Esophagus squamous epithelium (tissue), 5 donors: Measurements from ENCODE around the gene CREB3L1. TPM values are rescaled to one million over a fixed set of nuclear protein-coding genes. Genes with fewer than 3 reads are reported as not detected.

ENCODE experiments used
- DNase-seq: peaks from one replicate; lab custom pipeline; 2025; lab: John Stamatoyannopoulos, UW
- H3K27ac ChIP-seq, 4 donors: fragments of 200-600 bp; sonication (generic); one replicate each; pipeline ENCODE4 v1.5.1; 2016 to 2019; ENCODE audit warnings: mild to moderate bottlenecking in 1 of 4
- H3K27me3 ChIP-seq, 4 donors: fragments of 200-600 bp; sonication (generic); 1 replicate in 3 of 4; 2 replicates in 1 of 4; pipeline versions ENCODE4 v1.5.1 to v1.6.0; 2017 to 2021; ENCODE audit warnings: antibody characterized with exemption in 1 of 4
- H3K36me3 ChIP-seq, 3 donors: fragments of 200-600 bp; sonication (generic); one replicate each; pipeline ENCODE4 v1.5.1; 2016 to 2019
- H3K4me1 ChIP-seq, 3 donors: fragments of 200-600 bp; sonication (generic); one replicate each; pipeline ENCODE4 v1.5.1; 2017 to 2019
- H3K4me3 ChIP-seq, 4 donors: fragments of 200-600 bp; sonication (generic); 1 replicate in 3 of 4; 2 replicates in 1 of 4; pipeline ENCODE4 v1.5.1; 2016 to 2019; ENCODE audit warnings: mild to moderate bottlenecking in 2 of 4, moderate library complexity in 1 of 4
- H3K9me3 ChIP-seq, 3 donors: fragments of 200-600 bp; sonication (generic); one replicate each; pipeline ENCODE4 v1.5.1; 2016 to 2019
- POLR2A ChIP-seq, 4 donors: fragments of 450-650 bp; IDR thresholded peaks; one replicate each; pipeline ENCODE4 v1.6.1; 2017; ENCODE audit warnings: antibody characterized with exemption in 4 of 4, mild to moderate bottlenecking in 4 of 4, moderate library complexity in 3 of 4
- WGBS, 2 donors: methylation state at CpG; one replicate each; pipeline ENCODE4 v1.1.5; 2018; 5-methylcytosine and 5-hydroxymethylcytosine counted together
- intact Hi-C: fragments of 100-400 bp; cut with DNase I; formaldehyde crosslinking; loops from one replicate; pipeline ENCODE4 v1.15.0; 2022
- total RNA-seq, 4 donors: library from RNA; depleted of rRNA; stranded (reverse); fragments of >200 nt; gene quantifications; one replicate each; pipeline ENCODE4 v1.1.0, GENCODE V29; 2016
- TF ChIP-seq, protein P1 (sequence below), 6 experiments: fragments of 450-650 bp in 4 of 6; fragments of 200-600 bp in 2 of 6; sonication (generic) in 2 of 6; IDR thresholded peaks; one replicate each; pipeline ENCODE4 v1.5.1; 2016 to 2019; ENCODE audit warnings: antibody characterized with exemption in 6 of 6, mild to moderate bottlenecking in 4 of 6, moderate library complexity in 4 of 6
- donor health status: DM: yes; HTN: yes; CAD: no.

Gene CREB3L1
- total RNA-seq, 4 donors from 2014 or later, result 0.13 to 2.1 (median 0.63) TPM

DNA sequence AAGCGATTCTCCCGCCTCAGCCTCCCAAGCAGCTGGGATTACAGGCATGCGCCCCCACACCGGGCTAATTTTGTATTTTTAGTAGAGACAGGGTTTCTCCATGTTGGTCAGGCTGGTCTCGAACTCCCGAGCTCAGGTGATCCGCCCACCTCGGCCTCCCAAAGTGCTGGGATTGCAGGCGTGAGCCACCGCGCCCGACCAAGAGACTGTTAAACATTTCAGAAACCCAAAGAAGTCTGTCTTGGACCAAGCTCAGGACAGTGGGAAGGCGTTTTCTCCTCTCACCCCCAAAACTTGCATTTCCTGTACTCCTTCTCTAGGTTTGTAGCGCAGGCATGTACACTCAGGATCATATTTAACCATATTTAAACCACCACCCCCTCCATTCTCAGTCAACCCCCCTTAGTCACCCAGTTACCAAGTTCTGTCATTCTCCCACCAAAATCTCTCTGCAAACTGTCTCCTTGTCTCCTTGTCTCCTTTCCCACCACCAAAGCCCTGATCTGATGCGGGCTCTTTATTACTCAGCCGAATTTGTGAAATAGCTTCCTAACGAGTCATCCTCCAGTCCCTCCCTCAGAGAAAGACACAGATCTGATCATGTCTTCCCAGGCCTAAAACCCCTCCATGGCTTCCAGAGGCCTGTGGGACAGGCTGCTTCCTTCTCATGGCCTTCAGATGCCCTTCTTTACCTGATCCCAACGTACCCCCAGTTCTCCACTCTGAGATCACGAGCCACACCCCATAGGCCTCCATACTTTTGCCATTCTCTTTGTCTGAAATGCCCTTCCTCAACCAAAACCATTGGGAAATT is 29.0 kb upstream of the CREB3L1 start:
- Histone ChIP-seq H3K4me3 (no peak overlapping the region), H3K27me3 (no peaks in the 10 kb centered on the region), H3K4me1 (peaks cover 0 to 10% (median 4%) of the 10 kb centered on the region in 3 donors), H3K9me3 (no peaks in the 10 kb centered on the region), H3K36me3 (no peaks in the 10 kb centered on the region), H3K27ac (no peak overlapping the region)
- TF ChIP-seq, protein P1, sequence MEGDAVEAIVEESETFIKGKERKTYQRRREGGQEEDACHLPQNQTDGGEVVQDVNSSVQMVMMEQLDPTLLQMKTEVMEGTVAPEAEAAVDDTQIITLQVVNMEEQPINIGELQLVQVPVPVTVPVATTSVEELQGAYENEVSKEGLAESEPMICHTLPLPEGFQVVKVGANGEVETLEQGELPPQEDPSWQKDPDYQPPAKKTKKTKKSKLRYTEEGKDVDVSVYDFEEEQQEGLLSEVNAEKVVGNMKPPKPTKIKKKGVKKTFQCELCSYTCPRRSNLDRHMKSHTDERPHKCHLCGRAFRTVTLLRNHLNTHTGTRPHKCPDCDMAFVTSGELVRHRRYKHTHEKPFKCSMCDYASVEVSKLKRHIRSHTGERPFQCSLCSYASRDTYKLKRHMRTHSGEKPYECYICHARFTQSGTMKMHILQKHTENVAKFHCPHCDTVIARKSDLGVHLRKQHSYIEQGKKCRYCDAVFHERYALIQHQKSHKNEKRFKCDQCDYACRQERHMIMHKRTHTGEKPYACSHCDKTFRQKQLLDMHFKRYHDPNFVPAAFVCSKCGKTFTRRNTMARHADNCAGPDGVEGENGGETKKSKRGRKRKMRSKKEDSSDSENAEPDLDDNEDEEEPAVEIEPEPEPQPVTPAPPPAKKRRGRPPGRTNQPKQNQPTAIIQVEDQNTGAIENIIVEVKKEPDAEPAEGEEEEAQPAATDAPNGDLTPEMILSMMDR (IDR thresholded peaks at IDR 0.05), result no peak
- TF ChIP-seq POLR2A (IDR thresholded peaks at IDR 0.05), result no peak
- intact Hi-C loops, result no loop called here
- 64 to 72% methylated on average over 12 to 17 of the region's 19 CpGs for WGBS, 2 donors
- no peak for DNase-seq

DNA sequence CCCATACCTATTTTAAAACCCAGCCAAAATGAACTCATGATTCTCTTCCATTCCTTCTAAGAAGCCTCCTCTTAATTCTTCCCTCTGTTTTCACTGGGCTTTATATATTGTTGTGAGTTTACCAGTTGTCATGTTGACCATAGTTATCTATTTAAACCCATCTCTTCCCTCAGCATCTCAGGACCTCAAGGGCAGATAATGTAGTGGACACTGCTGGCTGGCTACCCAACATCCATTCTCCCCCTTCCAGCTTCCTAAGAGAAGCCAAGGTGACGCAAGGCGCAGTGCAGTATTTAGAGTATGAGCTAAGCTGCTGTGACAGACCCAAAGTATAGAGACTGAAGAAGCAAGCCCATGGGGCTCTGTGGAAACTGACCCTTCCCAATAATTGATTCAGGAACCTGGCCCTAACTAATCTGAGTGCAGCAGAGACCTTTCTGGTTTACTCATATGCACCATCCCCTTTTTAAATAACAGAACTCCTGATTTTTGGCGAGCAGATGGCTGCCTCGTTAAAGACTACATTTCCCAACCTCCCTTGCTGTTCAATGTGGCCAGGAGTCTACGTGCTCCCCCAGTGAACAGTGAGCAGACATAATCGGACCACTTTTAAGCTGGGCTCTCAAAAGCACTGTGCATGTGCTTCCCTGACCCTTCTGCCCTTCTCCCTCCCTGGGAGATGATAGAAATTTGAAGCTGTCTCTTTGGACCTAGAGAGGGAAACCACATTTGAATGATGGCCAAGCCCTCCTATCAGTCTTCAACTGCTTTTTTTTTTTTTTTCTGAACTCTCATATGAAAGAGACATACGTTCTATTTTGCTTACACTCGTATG is 28.1 kb upstream of the CREB3L1 start:
- Histone ChIP-seq H3K4me1 (peaks cover 0 to 5% (median 0%) of the 10 kb centered on the region in 3 donors), H3K4me3 (no peak overlapping the region), H3K9me3 (no peaks in the 10 kb centered on the region), H3K27ac (no peak overlapping the region), H3K27me3 (no peaks in the 10 kb centered on the region), H3K36me3 (no peaks in the 10 kb centered on the region)
- WGBS, 2 donors, result 77 to 78% methylated on average over 8 of the region's 8 CpGs
- intact Hi-C loops, result no loop called here
- TF ChIP-seq, protein P1 (IDR thresholded peaks at IDR 0.05), result no peak
- no peak for TF ChIP-seq POLR2A (IDR thresholded peaks at IDR 0.05)
- DNase-seq, result no peak

DNA sequence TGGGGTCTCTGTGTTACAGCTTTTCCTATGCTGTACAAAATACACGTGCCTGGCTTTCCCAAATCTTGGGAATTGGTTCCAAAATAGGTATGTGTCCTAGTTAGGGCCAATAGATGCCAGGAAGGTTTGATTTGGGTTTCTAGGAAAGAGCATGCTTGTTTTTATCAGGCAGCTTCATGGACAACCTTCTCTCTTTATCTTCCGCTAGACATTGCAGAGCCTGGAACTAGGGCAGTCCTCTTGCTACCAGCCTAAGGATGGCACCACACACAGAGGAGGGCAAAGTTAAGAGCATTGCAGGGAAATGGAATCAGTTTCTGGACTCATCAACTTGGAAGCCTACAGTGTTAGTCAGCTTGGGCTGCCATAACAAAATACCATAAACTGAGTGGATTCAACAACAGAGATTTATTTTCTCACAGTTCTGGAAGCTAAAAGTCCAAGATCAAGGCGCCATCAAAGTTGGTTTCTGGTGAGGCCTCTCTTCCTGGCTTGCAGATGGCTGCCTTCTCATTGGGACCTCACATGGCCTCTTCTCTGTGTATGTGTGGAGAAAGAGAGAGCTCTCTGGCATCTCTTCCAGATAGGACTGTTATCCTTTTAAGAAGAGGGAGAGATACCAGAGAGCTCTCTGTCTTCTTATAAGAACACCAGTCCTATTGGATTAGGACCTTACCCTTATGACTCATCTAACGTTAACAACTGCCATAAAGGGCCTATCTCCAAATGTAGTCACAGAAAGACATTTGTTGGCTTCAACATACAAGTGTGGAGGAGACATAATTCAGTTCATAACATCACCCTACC is 27.3 kb upstream of the CREB3L1 start:
- H3K27ac ChIP-seq, result no peak overlapping the region

DNA sequence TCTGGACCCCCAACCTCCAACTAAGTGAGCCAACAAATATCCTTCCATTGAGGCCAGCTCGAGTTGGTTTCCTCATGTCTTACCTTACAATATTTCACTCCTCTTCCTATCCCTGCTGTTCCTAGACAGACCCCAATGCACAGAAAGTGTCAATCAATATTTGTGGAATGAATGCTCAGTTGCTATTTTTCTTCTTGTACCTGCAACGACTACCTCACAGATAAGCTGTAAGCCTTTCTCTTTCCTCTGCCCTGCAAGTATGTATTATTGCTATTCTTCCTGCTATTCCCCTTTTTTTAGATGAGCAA is 26.8 kb upstream of the CREB3L1 start:
- WGBS, 2 donors, result 79 to 83% methylated on average over 2 of the region's 2 CpGs
- no peaks in the 10 kb centered on the region for H3K9me3 ChIP-seq
- H3K36me3 ChIP-seq, result no peaks in the 10 kb centered on the region
- DNase-seq, result no peak
- peaks cover 0 to 5% (median 0%) of the 10 kb centered on the region in 3 donors for H3K4me1 ChIP-seq
- H3K27ac ChIP-seq, result no peak overlapping the region
- TF ChIP-seq POLR2A (IDR thresholded peaks at IDR 0.05), result no peak
- TF ChIP-seq, protein P1 (IDR thresholded peaks at IDR 0.05), result no peak
- intact Hi-C loops, result loop anchor here (5.0 kb wide), 1 partner anchor 57 kb away; no protein-coding TSS in a partner anchor
- H3K4me3 ChIP-seq, result no peak overlapping the region
- no peaks in the 10 kb centered on the region for H3K27me3 ChIP-seq

More for the DNA sequence above, 27.3 kb upstream of the CREB3L1 start:
- 80 to 82% methylated on average over 4 of the region's 4 CpGs for WGBS, 2 donors
- Histone ChIP-seq H3K27me3 (no peaks in the 10 kb centered on the region), H3K36me3 (no peaks in the 10 kb centered on the region), H3K9me3 (no peaks in the 10 kb centered on the region), H3K4me1 (peaks cover 0 to 5% (median 0%) of the 10 kb centered on the region in 3 donors), H3K4me3 (no peak overlapping the region)
- DNase-seq, result no peak
- no peak for TF ChIP-seq POLR2A (IDR thresholded peaks at IDR 0.05)
- TF ChIP-seq, protein P1 (IDR thresholded peaks at IDR 0.05), result no peak
- intact Hi-C loops, result loop anchor here (5.0 kb wide), 1 partner anchor 57 kb away; no protein-coding TSS in a partner anchor
